CD4-positive, alpha-beta T cell treated with Interleukin-17A for 4 hours (primary cell): ENCODE results near the gene SCUBE2.
"Not testable (repeated sequence)": the region's sequence is repeated elsewhere in the genome, so short reads cannot be mapped to it uniquely, and the experiment has no call there.

ENCODE experiments used
- DNase-seq: peaks from one replicate; pipeline ENCODE4 v3.0.0-alpha.2; 2020; ENCODE audit warnings: mixed read lengths

SCUBE2 gene

DNA sequence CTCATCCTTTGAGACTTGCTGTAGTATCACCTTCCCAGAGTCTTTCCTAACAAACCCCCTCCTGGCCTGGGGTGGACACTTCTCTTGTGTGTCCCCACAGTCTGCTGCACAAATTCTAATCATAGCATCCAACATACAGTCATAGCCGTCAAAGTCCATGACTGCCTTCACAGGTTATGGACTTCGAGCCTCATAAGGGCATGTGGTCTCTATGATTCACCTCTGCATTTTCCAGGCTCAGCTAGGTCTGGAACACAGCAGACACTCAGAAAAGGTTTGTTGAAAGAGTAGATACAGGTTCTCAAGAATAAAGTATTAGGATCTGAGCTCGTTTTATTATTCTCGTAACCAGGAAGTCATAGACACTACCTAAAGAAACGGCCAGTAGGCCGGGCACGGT is 13.2 kb upstream of the SCUBE2 start:
- DNase-seq: no peak

DNA sequence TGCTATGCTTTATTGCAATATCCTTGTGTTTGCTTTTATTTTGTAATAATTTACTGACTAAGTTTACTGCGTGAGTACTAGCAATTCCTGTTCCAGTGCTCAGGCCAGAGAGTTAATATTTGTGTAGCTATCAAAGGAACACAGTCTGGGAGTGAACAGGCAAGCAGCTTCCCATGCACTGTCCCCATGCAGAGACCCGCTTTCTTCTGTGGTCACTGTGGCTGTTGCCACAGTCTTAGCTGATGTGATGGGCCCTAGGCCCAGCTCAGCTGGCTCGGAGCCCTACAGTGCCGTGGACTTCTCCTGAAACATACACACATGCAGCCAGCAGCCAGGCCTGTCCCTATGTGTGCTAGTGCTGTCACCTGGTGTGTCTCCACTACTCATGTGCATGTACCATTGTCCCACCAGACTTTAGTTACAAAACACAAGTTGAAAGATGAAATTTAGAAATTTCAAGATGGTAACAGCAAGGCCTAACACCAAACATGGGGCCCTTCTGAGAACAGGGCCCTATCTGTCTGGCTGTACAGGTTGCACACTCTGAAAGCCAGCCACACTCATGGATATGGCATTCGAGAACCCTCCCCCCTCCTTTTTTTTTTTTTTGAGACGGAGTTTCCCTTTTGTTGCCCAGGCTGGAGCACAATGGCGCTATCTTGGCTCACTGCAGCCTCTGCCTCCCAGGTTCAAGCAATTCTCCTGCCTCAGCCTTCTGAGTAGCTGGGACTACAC is 12.3 kb upstream of the SCUBE2 start:
- no peak for DNase-seq

DNA sequence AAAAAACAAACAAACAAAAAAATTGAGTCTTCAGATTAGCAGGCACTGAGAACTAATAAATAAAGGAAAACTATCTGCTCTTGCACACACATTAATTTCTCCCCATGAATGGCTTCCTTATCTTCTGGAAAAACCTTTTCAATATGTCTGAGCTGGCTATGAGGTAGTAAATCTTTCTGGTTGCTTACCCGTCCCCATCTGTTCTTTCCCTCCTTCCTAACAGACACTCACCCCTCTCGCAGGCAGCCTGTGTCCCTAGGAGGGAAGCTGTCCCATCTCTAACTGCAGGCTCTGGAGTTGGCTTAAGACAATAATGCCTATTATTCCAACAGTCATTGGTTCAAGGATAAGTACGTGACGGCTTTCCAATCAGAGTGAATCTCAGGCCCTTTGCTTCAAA is 8.2 kb upstream of the SCUBE2 start:
- no peak for DNase-seq

DNA sequence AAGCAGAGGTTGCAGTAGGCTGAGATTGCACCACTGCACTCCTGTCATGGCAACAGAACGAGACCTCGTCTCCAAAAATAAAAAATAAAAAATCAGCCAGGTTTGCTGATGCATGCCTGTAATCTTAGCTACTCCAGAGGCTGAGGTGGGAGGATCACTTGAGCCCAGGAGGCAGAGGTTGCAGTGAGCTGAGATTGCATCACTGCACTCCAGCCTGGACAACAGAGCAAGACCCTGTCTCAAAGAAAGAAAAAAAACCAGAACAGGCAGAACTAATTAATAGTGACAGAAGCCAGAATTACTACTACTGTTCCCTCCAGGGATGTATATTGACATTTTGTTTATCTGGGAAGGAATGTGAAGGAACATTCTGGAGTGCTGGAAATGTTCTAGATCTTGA is 7.1 kb upstream of the SCUBE2 start:
- not testable (repeated sequence) for DNase-seq

DNA sequence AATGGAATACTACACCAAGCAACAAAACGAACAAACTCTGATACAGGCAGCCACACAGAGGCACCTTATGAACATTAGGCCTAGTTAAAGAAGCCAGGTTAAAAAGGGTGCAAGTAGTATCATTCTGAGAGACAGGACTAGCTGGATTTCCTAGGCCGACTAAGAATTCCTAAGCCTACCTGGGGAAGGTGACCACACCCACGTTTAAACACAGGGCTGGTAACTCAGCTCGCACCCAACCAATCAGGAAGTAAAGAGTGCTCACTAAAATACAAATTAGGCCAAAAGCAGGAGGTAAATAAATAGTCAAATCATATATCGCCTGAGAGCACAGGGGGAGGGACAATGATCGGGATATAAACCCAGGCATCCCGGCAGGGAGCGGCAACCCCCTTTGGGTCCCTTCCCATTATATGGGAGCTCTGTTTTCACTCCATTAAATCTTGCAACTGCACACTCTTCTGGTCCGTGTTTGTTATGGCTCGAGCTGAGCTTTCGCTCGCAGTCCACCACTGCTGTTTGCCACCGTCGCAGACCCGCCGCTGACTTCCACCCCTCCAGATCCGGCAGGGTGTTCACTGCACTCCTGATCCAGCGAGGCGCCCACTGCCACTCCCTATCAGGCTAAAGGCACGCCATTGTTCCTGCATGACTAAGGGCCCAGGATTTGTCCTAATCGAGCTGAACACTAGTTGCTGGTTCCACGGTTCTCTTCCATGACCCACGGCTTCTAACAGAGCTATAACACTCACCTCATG is 6.0 kb upstream of the SCUBE2 start:
- not testable (repeated sequence) for DNase-seq

DNA sequence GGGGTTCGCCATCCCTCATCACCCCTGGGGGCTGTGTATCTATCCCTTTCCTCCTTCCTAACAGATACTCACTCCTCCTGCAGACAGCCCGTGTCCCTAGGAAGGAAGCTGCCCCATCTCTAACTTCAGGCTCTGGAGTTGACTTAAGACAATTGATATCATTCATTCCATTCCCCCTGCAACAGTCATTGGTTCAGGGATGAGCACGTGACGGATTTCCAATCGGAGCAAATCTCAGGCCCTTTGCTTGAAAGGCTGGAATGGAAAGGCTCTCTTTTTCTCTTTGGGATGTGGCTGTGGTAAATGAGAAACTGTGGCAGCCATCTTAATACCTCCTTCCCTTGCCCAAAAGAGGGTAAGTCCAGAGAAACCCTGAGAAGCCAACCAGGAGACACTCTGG is 5.0 kb upstream of the SCUBE2 start:
- DNase-seq: no peak

DNA sequence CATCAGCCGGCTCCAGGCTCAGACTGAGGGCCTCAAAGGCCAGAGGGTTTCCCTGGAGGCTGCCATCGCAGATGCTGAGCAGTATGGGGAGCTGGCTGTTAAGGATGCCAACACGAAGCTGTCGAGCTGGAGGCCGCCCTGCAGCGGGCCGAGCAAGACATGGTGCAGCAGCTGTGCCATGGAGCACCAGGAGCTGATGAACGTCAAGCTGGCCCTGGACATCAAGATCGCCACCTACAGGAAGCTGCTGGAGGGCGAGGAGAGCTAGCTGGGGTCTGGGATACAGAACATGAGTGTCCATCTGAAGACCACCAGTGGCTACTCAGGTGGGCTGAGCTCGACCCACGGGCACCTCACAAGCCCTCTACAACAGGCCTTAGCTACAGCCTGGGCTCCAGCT is 4.0 kb upstream of the SCUBE2 start:
- DNase-seq: no peak

DNA sequence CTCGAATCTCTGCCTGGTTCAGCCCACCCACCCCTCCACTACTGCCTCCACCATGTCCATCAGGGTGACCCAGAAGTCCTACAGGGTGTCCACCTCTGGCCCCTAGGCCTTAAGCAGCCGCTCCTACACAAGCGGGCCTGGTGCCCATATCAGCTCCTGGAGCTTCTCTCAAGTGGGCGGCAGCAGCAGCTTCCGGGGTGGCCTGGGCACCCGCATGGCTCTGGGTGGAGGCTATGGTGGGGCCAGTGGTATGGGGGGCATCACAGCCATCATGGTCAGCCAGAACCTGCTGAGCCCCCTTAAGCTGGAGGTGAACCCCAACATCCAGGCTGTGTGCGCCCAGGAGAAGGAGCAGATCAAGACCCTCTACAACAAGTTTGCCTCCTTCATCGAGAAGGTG is 3.0 kb upstream of the SCUBE2 start:
- DNase-seq: no peak

DNA sequence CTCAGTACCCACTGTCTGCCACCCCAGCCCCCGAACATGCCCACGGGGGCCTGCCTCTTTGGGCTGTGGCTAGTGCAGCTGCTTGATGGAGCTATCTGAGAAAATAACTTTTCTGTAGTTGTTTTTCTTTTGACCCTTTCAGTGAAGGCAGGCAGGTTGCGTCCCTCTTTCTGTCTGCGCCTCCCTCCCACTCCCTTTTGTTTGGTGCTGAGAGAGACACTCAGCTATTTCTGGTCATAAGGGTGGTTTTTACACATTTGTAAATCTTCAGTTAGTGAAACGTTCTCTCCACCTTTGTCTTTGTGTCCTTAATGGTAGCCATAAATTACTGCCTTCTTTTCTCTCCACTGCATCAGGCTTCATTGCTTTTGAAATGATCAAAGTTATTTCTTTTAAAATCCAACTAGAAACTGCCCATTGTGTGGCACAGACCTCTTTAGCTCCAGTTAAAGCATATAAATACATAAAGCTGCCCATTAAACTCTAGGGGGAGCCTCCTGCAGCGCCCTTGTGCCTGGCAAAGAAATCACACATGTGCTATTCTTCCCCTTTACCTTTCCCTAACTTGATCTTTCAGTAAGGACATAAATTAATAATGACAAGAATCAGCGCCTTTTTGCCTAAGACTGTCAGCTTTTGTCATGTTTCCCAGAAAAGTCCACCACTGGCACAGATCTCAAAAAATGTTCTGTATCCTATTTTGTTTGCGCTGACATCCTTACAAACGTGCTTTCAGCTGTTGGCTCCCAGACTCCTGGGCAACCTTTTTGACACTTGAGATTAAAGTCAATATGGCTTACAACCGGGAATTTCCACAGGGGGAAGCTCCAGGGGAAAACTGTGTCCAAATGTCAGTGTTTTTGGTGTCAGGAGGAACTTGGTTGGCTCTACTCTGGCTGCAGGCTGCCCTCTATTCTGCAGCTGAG is 1.7 kb upstream of the SCUBE2 start:
- DNase-seq: no peak

DNA sequence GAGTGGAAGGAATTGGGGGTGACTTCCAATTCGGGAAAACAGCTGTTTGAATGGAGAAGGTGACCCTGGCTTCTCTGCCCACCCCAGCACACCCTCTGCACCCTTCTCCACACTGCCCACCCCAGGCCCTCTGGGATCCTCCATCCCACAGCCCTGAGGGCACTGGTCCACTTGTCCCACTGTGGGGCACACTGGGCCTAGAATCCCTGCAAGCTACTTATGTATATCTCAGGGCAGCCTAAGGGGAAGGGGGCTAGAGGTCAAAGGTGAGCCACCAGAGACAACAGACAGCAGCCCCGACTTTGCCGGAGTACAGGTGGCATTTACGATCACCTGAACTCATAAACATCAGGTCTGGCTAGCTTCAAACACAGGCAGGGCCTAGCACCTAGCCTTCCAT is 673 bp upstream of the SCUBE2 start:
- DNase-seq: no peak

DNA sequence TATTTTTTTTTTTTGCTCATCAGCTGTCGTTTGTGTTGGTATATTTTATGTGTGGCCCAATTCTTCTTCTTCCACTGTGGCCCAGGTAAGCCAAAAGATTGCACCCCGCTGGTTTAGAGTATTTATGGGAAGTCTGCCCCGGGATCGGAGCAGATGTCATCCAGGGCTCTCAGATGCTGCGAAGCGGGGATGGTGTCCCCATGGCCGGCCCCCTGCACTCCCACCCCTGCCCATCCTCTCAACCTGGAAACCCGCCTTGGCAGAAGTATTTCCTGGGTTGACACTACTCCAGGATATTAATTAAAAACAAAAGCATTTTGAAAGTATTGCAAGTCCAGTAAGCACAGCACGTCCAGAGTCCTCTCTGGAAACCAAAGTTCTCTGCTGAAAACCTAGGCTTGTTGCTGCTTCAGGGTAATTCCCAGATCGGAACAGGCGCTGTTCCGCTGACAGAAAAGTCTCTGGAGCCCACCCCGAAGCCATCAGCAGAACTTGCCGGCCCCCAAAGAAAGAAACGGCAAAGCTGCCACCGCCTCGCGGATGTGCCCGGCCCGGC is 833 bp downstream of the SCUBE2 start:
- no peak for DNase-seq

DNA sequence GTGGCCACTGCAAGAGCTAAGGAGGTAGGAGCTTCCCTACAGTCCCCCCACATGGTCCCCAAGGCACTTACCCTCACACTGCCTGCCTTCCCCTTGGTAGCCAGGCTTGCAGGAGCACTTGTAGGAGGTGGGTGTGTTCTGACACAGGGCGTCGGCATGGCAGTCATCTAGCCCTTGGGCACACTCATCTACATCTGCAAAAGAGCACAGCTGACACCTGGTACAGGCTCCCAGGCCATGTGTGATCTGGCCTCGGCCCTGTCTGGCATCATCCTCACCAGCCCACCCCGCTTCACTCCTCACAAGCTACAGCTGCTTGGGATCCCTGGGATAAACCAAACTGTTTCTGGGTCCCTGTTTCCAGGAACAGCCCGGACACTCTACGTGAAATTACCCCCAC is 1.8 kb downstream of the SCUBE2 start:
- no peak for DNase-seq

DNA sequence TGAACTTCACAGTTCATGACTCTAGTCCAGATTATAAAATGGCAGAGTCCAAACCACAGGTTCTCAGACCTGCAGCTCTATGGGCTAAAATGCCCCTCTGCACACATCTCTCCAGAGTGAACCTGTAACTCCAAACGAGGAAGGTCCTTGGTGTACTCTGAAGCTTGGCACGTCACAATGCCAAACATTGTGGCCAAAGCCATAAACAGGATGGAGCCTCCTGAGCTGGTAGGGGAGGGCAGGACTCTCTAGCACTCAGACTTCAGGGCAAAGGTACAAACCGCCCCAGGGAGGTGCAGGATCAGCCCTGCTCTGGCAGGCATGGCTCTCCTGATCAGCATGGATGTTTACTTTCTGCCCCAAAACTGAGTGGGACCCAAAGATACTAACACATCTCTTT is 2.3 kb downstream of the SCUBE2 start:
- DNase-seq: no peak

DNA sequence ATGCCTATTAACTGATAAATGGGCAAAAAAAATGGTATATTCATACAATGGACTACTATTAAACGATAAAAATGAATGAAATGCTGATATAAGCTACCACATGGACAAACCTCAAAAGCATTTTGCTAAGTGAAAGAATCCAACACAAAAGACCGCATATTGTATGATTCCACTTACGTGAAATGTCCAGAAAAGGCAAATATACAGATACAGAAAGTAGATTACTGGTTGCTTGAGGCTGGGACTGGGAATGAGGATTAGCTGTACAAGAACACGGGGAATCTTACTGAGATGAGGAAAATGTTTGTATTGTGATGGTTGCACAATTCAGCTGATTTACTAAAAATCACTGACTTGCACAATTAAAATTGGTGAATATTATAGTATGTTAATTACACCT is 8.8 kb downstream of the SCUBE2 start:
- DNase-seq: no peak

DNA sequence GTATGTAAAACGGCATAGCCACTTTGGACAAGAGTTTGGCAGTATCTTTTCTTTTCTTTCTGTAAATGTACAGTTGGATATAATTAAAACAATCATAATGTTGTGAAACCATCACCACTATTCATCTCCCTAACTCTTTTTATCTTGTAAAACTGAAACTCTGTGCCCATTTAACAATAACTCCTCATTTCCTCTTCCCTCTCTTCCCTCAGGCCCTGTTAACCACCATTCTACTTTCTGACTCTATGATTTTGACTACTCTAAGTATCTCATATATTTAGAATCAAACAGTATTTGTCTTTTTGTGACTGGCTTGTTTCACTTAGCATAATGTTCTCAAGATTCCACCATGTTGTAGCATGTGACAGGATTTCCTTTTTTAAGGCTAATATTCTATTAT is 10.2 kb downstream of the SCUBE2 start:
- no peak for DNase-seq

DNA sequence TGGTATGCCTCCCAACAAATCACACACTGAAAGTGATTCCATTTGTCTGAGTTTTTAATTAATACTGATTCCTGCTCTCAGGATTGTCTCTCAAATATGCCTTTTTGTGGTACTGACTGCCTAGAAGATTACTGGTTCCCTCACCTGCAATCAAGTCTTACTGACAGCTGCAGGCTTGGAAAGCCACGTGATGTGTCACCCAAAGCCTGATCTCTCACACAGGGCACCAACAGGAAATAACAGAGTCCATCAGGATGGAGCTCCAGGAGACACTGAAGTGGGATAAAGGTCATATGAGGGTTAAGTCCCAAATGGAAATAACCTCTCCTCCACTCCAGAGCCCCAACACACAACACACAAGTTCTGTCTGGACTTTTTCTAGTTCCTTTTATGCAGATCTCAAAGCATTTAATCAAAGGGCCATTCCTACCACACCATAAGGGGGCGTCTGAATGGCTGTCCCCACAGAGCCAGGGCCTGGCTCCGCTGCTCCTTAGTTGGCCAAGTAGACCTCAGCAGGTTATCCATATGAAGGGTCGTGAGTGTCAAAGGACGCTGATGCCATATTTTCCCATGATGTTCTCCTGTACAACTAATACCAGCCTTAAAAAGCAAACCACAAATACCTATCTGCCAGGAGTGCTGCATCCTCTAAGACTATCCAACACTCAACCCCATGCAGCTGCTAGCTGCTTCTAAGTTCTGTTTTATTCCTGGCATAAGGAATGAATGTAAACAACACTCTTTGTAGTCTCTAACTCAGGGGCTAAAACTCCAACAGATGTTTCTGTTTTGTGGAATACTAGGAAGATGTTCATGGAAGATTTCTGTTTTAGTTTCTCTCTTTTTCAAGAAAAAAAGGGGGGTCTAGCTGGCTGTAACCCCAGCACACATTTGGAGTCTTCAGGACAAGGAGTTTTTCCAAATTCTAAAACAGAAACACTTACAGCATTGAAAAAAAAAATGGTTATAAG is 13.0 kb downstream of the SCUBE2 start:
- DNase-seq: no peak

DNA sequence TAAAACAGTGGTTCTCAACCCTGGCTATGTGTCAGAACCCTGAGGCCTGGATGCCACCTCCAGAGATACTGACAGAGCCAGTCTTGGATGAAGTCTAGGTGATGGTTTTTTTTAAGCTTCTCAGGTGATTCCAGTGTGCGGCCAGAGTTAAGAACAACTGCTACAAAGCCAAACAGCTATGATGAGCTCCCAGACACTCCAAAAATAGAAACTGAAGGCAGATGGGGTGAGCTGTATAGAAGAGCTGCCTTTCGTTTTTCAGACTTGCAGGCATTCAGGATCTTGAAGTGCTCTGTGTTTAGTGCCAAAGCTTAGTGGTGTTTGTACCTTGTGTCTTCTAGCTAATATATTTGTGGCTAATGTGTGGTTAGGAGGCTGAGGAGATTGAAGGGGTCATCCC is 14.2 kb downstream of the SCUBE2 start:
- DNase-seq: no peak

DNA sequence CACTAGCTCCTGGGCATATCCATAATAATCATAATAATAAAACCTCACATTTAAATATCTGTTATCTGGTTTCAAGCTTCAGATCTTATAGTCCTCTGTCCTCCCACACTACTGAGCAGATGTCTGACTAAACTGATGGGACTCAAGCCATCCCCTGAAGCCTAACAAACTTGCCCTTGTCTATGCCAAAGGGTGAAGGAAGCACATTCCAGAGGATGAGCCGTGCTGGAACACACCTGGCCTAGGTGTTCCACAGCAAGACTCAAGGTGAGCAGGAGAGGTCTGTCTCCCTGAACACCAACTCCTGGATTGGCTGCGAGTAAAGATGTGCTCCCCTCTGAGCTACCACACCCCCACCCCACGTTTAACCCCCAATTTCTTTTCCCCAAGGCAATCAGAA is 14.7 kb downstream of the SCUBE2 start:
- DNase-seq: no peak

DNA sequence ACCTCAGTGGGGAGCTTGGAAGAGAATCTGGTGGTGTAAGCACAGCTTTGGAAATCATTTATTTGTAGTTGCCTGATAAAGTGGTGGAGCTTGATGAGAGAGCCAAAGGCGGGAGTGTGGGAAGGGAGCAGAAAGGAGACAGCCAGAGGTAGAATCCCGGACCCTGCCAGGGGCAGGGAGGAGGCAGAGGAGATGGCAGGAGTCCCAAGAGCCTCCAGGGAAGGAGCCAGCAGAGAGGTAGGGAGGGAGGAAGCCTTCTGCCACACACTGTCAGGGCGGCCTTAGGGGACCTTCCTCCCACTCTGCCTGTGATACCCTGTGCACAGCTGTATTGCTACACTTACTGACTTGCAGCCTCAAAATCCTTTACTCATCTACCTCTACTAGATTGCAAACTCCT is 15.4 kb downstream of the SCUBE2 start:
- DNase-seq: no peak

DNA sequence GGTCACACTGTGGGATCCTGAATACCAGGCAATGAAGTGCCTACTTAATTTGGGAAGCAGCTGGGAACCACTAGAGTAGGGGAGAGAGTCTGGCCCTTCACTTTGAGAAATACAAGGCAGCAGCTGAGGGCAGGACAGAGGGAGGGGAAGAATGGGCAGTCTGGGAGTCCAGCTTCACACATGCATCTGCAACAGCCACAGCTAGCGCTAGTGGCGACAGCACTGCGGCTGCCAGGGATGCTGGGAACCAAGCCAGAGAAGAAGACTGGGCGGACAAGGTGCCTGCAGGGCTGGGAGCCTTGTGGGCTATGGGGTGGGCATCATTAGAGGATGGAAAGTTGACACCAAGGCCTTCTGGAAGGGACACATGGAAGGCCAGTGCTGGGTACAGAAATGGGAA is 15.8 kb downstream of the SCUBE2 start:
- DNase-seq: no peak

DNA sequence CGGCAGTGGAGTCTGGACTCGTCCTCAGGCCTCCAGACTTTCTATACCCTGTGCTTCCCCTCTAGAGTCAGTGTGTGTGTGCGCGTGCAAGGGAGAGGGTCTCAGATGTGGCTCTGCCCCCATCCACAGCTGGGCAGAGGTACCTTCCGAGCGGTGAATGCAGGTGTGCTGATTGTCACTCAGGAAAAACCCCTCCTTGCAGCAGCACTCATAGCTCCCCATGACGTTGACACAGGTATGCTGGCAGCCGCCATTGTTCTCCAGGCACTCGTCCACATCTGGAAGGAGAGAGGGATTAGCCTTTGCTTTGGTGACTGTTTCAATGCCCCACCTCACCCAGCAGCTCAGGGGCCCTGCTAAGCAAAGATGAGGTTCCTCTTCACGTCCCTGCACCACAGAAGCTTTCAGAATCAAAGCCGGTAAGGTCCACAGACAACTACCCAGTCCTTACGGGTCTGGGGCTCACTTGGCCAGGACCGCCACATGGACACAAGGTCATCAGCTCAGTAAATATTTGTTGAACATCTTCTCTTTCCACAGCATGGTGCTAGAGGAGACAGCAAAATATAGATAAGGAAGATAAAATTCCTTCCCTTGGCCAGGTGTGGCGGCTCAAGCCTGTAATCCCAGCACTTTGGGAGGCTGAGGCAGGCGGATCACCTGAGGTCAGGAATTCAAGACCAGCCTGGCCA is 16.9 kb downstream of the SCUBE2 start:
- DNase-seq: no peak
